HG03378 (cell line): Measurements from ENCODE around the gene SLC22A14.
"Not testable (repeated sequence)": the region's sequence is repeated elsewhere in the genome, so short reads cannot be mapped to it uniquely, and the experiment has no call there.

ENCODE experiments used
- ATAC-seq: cut with Tn5 transposase; IDR thresholded peaks from one replicate; pipeline ENCODE4 v1.9.1; 2021; ENCODE audit warnings: mild to moderate bottlenecking, moderate library complexity; ENCODE audit not compliant: unreplicated experiment

Gene SLC22A14

GRCh38 chr3:38313263-38313662, 31.2 kb downstream of the SLC22A14 start:
- ATAC-seq = no peak

GRCh38 chr3:38313695-38314094, 31.6 kb downstream of the SLC22A14 start:
- ATAC-seq = no peak

- no peak for ATAC-seq
Observed at GRCh38 chr3:38314112-38314763, 32.1 kb downstream of the SLC22A14 start.

- ATAC-seq = no peak
Observed at GRCh38 chr3:38314764-38315487, 32.8 kb downstream of the SLC22A14 start.

GRCh38 chr3:38315488-38316230, 33.6 kb downstream of the SLC22A14 start:
- ATAC-seq = no peak

DNA sequence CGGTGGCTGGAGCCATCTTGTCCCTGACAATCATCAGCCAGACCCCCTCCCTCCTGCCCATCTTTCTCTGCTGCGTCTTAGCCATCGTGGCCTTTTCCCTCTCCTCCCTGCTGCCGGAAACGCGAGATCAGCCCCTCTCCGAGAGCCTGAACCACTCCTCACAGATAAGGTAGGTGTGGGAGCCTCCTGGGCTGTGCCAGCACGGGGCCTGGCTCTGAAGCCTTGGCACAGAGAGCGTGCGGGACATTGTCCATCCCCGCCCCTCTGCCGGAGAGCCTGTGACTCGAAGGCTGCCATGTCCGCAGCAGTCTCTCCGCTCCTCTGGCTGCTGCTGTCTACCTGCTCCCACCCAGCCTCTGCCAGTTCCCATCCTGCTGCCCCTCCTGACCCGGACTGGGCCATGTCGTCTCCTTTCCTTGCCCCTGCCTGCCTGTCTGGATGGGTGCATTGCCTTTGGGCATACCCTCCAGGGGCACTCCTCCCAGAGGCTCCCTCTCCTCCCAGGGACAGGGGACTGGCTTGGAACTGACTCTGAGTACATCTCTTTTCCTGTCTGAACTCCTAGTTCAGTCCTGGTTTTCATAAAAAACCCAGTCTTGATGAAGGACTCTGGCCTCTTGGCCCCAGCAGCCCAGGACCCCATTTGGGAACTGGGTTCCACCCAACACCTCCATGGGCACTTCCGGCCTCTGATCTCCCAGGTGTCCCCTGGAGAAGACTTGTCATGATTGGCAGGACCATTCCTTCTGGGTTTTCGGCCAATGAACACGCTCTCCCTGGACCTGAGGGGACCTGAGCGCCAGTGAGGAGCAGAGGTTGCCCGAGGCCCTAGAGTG, 34.5 kb downstream of the SLC22A14 start:
- no peak for ATAC-seq

DNA sequence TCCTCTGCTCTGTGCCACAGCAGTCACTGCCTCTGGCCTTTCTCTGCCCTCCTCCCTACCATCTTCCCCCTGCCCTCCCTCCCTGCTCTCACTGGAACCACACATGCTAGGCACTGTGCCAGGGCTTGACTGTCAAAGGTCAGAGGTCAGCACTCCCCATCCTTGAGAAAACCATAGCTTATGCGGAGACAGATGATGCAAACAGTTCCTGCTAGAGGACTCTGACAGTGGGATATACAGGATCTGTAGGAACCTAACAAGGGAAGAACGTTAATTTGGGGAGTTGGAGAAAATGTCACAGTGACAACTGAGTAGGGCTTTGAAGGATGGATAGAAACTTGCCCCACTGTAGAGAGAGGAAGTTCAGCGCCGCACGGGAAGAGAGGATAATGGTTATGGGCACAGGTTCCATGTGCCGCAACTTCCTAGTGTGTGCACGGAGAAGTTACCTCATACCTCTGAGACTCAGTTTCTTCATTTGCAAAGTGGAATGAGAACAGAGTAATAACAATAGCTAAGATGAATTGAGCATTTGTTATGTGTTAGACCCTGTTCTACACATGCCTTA, 35.2 kb downstream of the SLC22A14 start:
- no peak for ATAC-seq

- no peak for ATAC-seq
Observed at GRCh38 chr3:38318766-38319671, 36.9 kb downstream of the SLC22A14 start.

DNA sequence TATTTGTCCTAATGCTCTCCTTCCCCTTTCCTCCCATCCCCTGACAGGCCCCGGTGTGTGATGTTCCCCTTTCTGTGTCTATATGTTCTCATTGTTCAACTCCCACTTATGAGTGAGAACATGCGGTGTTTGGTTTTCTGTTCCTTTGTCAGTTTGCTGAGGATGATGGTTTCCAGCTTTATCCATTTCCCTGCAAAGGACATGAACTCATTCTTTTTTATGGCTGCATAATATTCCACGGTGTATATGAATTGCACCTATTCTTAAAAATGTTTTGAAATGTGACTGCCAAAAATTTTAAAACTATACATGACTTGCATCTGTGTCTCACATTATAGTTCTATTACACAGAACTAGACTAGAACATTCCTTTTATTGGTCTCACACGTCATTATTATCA, 38.5 kb downstream of the SLC22A14 start:
- not testable (repeated sequence) for ATAC-seq

DNA sequence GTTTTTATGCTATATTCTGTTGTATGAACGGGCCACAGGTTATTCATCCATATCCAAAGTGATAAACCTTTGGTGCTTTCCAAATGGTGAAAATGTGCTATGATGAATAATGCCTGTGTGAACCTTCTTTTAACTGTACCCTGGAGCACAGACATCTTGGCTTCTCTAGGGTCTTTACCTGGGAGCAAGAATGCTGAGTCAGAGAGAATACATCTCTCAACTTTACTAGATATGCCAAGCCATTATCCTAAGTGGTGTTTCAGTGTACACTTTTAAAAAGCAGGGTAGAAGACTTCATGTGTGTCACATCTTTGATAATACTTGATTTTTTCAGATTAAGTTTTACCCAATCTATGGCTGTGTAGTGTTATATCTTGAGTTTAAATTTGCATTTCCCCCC, 41.0 kb downstream of the SLC22A14 start:
- no peak for ATAC-seq

DNA sequence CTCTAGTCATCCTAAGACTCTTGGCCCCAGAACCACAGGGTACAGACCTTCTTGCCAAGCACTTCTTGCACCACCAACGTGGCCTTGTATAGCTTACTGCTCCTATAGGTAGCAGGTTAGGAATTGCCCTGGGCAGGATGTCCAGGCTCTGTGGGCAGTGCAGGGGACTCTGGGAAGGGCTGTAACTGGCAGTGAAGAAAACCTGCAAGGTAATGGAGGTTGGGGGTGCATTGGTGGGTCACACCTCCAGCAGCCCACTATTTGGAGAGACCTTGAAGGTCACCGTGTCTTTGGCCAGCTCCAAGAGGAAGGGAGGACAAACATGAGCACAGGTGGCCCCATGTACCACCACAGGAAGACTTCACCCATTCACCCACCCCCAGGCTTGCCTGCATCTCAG, 43.2 kb downstream of the SLC22A14 start:
- ATAC-seq = no peak

- ATAC-seq = no peak
Observed at GRCh38 chr3:38327335-38328009, 45.4 kb downstream of the SLC22A14 start.

GRCh38 chr3:38331257-38332022, 49.3 kb downstream of the SLC22A14 start:
- no peak for ATAC-seq

DNA sequence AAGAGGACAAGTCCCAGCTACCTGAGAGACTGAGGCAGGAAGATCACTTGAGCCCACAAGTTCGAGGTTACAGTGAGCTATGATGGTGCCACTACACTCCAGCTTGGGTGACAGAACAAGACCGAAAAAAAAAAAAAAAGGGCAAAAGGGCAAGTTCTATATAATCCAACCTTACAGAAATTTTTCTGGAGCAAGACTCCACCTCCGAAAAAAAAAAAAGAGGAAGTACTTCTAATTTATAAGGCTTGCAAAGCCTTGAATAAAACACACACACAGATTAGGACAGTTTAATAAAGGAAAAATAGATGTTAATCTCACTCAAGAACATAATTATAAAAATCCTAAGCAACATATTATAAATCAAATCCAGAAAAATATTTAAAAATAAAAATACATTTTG, 50.1 kb downstream of the SLC22A14 start:
- ATAC-seq = no peak

DNA sequence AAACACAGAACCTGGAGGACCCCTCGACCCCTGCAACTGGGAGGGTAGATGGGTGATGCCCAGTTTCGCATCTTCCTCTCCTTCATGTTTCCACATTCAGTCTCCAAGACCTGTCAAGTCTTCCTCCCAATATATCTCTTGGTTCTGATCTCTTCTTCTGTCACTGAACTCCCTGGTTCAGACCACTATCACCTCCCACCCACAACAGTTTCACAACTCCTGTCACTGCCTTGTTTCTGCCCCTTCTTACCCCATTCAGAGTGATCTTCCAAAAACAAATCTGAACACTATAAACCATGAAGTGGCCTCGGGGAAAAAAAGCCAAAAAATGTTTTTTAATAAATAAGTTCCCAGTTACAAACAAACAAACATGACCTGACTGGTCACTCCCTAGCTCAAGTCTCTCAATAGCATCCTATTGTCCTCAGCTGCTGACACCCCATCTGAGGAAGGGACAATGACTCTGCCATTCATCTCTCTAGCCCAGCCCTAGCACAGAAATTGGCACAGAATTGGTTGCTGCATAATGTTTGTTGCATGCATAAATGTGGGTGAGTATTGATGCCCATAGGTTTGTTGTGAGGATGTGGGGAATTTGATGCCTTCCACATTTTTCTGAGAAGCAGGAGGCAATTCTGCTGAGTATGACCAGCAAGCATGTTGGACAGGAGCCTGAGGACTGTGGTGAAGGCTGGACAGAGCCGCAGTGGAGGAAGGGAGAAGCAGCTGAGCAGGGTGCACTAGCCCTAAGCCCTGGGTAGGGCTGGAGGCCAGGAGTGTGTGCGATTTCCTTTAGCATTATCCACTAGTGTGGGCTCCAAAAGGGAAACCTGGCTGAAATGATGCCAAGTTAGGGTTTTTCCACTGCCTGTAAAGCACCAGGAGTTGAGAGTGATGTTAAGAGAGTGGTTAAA, 52.3 kb downstream of the SLC22A14 start:
- no peak for ATAC-seq

DNA sequence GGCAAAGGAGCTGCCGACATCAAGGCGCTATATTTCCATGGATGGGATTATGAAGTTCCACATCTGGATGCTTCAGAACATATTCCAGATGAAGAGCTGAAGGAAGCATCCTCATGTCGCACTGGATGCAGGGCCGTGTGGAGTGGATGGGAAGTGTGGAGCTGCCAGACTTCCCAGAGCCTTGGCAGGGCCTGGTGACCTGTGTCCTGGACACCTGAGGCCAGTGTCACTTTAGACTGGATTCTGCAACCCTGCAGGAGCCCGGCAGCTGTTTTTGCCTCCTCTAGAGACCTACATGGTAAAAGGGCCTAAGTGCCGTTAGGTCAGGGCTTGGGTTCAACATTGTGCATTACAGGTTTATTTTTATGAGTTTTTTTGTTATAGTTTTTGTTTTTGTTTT, 53.2 kb downstream of the SLC22A14 start:
- ATAC-seq = no peak

GRCh38 chr3:38337703-38338102, 55.6 kb downstream of the SLC22A14 start:
- ATAC-seq = no peak
